ENCODE measurements around the gene VDAC1. TPM values are rescaled to one million over a fixed set of nuclear protein-coding genes. Genes with fewer than 3 reads are reported as not detected.

VDAC1 gene
- total and polyA plus RNA-seq, 2 of the 8 experiments (the other 6 are each of a cell fraction or from before 2014, with no cell fraction given), result 111 to 301 TPM

- H2BK20ac ChIP-seq (ENCODE audit: low read length), result no peak overlapping the region
- no peak overlapping the region for H3K9ac ChIP-seq (replicated peaks in 1 of 4; ENCODE audit: extremely low read depth in 1 of 4, low read depth in 3 of 4, low read length in 3 of 4)
- H3K79me2 ChIP-seq (ENCODE audit: control insufficient read depth in 1 of 2, insufficient read depth in 2 of 2, low read length in 2 of 2), result no peaks in the 10 kb centered on the region
- ChIA-PET POLR2A (ENCODE audit: partially characterized antibody) (no interaction called here), CTCF (ENCODE audit: partially characterized antibody) (interaction anchor here (1.0 to 8.6 kb wide), 5 partner anchors 11 to 104 kb away, joined by 4 to 148 read pairs (median 9); no protein-coding TSS in a partner anchor)
- H3K36me3 ChIP-seq (ENCODE audit: control insufficient read depth in 2 of 4, insufficient read depth in 4 of 4, low read length in 3 of 4), result no peaks in the 10 kb centered on the region
- no peak overlapping the region for H2AK5ac ChIP-seq (ENCODE audit: low read depth, low read length)
- H3K27ac ChIP-seq (ENCODE audit: low read depth, low read length), result no peak overlapping the region
- WGBS, 2 experiments (ENCODE audit: extremely low coverage in 1 of 2, insufficient coverage in 1 of 2, insufficient read length in 1 of 2, insufficient replicate concordance in 2 of 2, low coverage in 1 of 2, low lambda C conversion rate in 2 of 2, missing lambda C conversion rate in 1 of 2), result 88% methylated on average over 2 of the region's 2 CpGs; no CpG with 5 or more reads in 1 of the 2 experiments
- no peak overlapping the region for H4K8ac ChIP-seq (ENCODE audit: extremely low read depth, insufficient read depth, low read length)
- H4K5ac ChIP-seq (ENCODE audit: insufficient read length, low read depth, low read length), result no peak overlapping the region
- no peak overlapping the region for H3K23ac ChIP-seq (ENCODE audit: insufficient read length)
- H3K27me3 ChIP-seq (replicated peaks in 1 of 4; ENCODE audit: control insufficient read depth in 3 of 4, extremely low read depth in 1 of 4, insufficient read depth in 3 of 4, low read length in 3 of 4), result peaks cover 0 to 2% (median 0%) of the 10 kb centered on the region in 4 experiments; a peak in 1 of 7 replicates
- H3K79me1 ChIP-seq (ENCODE audit: low read depth, low read length), result no peaks in the 10 kb centered on the region
- H3K4me1 ChIP-seq (replicated peaks in 1 of 4; ENCODE audit: control insufficient read depth in 3 of 4, insufficient read depth in 4 of 4, low read length in 3 of 4), result 0 out of 7 replicates have a peak, but pooled peaks cover 0 to 3% (median 0%) of the 10 kb centered on the region in 4 experiments
- no peaks in the 10 kb centered on the region for H4K20me1 ChIP-seq (replicated peaks in 1 of 2; ENCODE audit: control insufficient read depth in 1 of 2, insufficient read depth in 2 of 2, low read length in 2 of 2)
- no peak overlapping the region for H2BK12ac ChIP-seq (ENCODE audit: low read depth, low read length)
- H3K14ac ChIP-seq (ENCODE audit: insufficient read length), result no peak overlapping the region
- H3K4me3 ChIP-seq (ENCODE audit: extremely low read depth in 1 of 4, insufficient read depth in 2 of 4, low read depth in 3 of 4, low read length in 4 of 4), result no peak overlapping the region
- no peak overlapping the region for H4K91ac ChIP-seq (replicated peaks; ENCODE audit: insufficient read length, low read length)
- no peak overlapping the region for H3K4ac ChIP-seq (replicated peaks; ENCODE audit: insufficient read length, low read depth, low read length)
- H2BK5ac ChIP-seq (ENCODE audit: low read depth, low read length), result no peak overlapping the region
- no peak for FAIRE-seq
- no peak overlapping the region for H2AFZ ChIP-seq (ENCODE audit: low read length)
- no peak overlapping the region for H3K4me2 ChIP-seq (ENCODE audit: insufficient read depth in 1 of 2, low read depth in 2 of 2, low read length in 2 of 2)
- no peaks in the 10 kb centered on the region for H3K9me3 ChIP-seq (ENCODE audit: insufficient read depth in 2 of 2, low read depth in 1 of 2, low read length in 1 of 2)
- DNase-seq (ENCODE audit: low read depth in 1 of 2, low spot score in 2 of 2), result no peak
- no peak for TF ChIP-seq SP2 (IDR thresholded peaks at IDR 0.05; ENCODE audit: low read length)
- no peak overlapping the region for H3K18ac ChIP-seq (ENCODE audit: extremely low read depth, low read length)
- no peak overlapping the region for H3K56ac ChIP-seq (replicated peaks; ENCODE audit: insufficient read length, low read depth, low read length)
- H3K23me2 ChIP-seq (ENCODE audit: low read depth, low read length), result no peaks in the 10 kb centered on the region
- no peak overlapping the region for H2BK15ac ChIP-seq (ENCODE audit: low read length)
- H2BK120ac ChIP-seq (replicated peaks; ENCODE audit: low read depth, low read length), result no peak overlapping the region
Observed at GRCh38 chr5:134037160-134037559, 32.4 kb upstream of the VDAC1 start.

Measured in H1 (cell line).